Left lung (tissue), 10 donors: ENCODE measurements around the gene TLX1. TPM values are rescaled to one million over a fixed set of nuclear protein-coding genes. Genes with fewer than 3 reads are reported as not detected.

Source experiments
- ATAC-seq: fragments of 200-7000 bp; cut with Tn5 transposase; one replicate; pipeline ENCODE4 v1.9.1; 2020; ENCODE audit warnings: moderate library complexity
- DNase-seq, 4 donors: peaks; one replicate each; pipeline ENCODE4 v3.0.0-alpha.2; 2013 to 2020
- H3K27ac ChIP-seq, 2 donors: fragments of 200-600 bp; sonication (generic) in 1 of 2; one replicate each; pipeline versions ENCODE4 v1.5.0 to v1.8.0; 2020 to 2021
- H3K27me3 ChIP-seq, 2 donors: fragments of 200-600 bp; sonication (generic) in 1 of 2; one replicate each; pipeline versions ENCODE4 v1.5.0 to v1.8.0; 2020 to 2021
- H3K36me3 ChIP-seq, 2 donors: fragments of 200-600 bp; sonication (generic) in 1 of 2; one replicate each; pipeline versions ENCODE4 v1.5.0 to v1.8.0; 2020 to 2021
- H3K4me1 ChIP-seq, 2 donors: fragments of 200-600 bp; one replicate each; pipeline ENCODE4 v1.8.0; 2021
- H3K4me3 ChIP-seq, 2 donors: fragments of 200-600 bp; sonication (generic) in 1 of 2; one replicate each; pipeline versions ENCODE4 v1.5.0 to v1.8.0; 2020 to 2021; ENCODE audit warnings: mild to moderate bottlenecking in 1 of 2
- H3K9me3 ChIP-seq, 2 donors: fragments of 200-600 bp; sonication (generic) in 1 of 2; one replicate each; pipeline versions ENCODE4 v1.5.0 to v1.8.0; 2020 to 2021
- CTCF ChIP-seq, 2 donors: fragments of 200-600 bp; sonication (generic) in 1 of 2; IDR thresholded peaks; one replicate each; pipeline versions ENCODE4 v1.5.0 to v1.8.0; 2021; ENCODE audit warnings: antibody characterized with exemption in 2 of 2
- intact Hi-C, 2 donors: fragments of 100-400 bp; cut with DNase I; formaldehyde crosslinking; loops; one replicate each; pipeline versions ENCODE4 v1.11.2 to v1.14.2; 2022
- polyA plus RNA-seq, 6 donors: library from polyadenylated mRNA; unstranded; fragments of 120-200 nt; gene quantifications; one replicate each; pipeline ENCODE4 v1.2.1, GENCODE V29; 2013; ENCODE audit not compliant: insufficient read length in 6 of 6
- total RNA-seq, 2 donors: library from RNA; stranded (reverse); fragmentation: NEBNext Ultra II Directional; extraction: Animal tissue kit (Norgen Biotek cat#: 25700); gene quantifications; one replicate each; pipeline ENCODE4 v1.2.1, GENCODE V29; 2021
- donor health status: DM: no; HTN: yes; CAD: no.
- donor health status: DM: no; HTN: no; CAD: no.

Gene TLX1
- total and polyA plus RNA-seq, 8 donors = not detected

GRCh38 chr10:101144053-101144452, 13.0 kb downstream of the TLX1 start:
- H3K4me3 ChIP-seq = no peak overlapping the region
- H3K4me1 ChIP-seq = peaks cover 0 to 3% of the 10 kb centered on the region in 2 donors
- intact Hi-C loops = loop anchor here in 1 of 2 donors (5.0 kb wide), 1 partner anchor 47 kb away; no protein-coding TSS in a partner anchor
- no peak for TF ChIP-seq CTCF (IDR thresholded peaks at IDR 0.05)
- no peaks in the 10 kb centered on the region for H3K36me3 ChIP-seq
- H3K9me3 ChIP-seq = no peaks in the 10 kb centered on the region
- DNase-seq = no peak
- no peak for ATAC-seq
- no peak overlapping the region for H3K27ac ChIP-seq
- H3K27me3 ChIP-seq = peaks cover 95 to 100% of the 10 kb centered on the region in 2 donors

- Histone ChIP-seq H3K27me3 (peaks cover 87 to 100% of the 10 kb centered on the region in 2 donors), H3K9me3 (peaks cover 0 to 3% of the 10 kb centered on the region in 2 donors), H3K4me1 (peaks cover 0 to 3% of the 10 kb centered on the region in 2 donors), H3K4me3 (no peak overlapping the region), H3K27ac (no peak overlapping the region), H3K36me3 (no peaks in the 10 kb centered on the region)
- ATAC-seq (no peak), DNase-seq (no peak)
- intact Hi-C loops = no loop called here
- TF ChIP-seq CTCF (IDR thresholded peaks at IDR 0.05) = no peak
These were observed 14.0 kb downstream of the TLX1 start for GRCh38 chr10:101145145-101145544.

GRCh38 chr10:101145750-101146391, 14.8 kb downstream of the TLX1 start:
- H3K36me3 ChIP-seq = no peaks in the 10 kb centered on the region
- intact Hi-C loops = no loop called here
- no peak for ATAC-seq

GRCh38 chr10:101146392-101147251, 15.5 kb downstream of the TLX1 start:
- Histone ChIP-seq H3K4me1 (peaks cover 0 to 3% of the 10 kb centered on the region in 2 donors), H3K27ac (no peak overlapping the region), H3K4me3 (no peak overlapping the region), H3K9me3 (peaks cover 0 to 3% of the 10 kb centered on the region in 2 donors), H3K27me3 (peaks cover 74 to 100% of the 10 kb centered on the region in 2 donors), H3K36me3 (no peaks in the 10 kb centered on the region)
- intact Hi-C loops = no loop called here
- ATAC-seq = peak; percentile 18
- TF ChIP-seq CTCF (IDR thresholded peaks at IDR 0.05) = no peak
- DNase-seq = no peak

More at GRCh38 chr10:101145750-101146391, 14.8 kb downstream of the TLX1 start:
- no peak for TF ChIP-seq CTCF (IDR thresholded peaks at IDR 0.05)
- Histone ChIP-seq H3K4me3 (no peak overlapping the region), H3K9me3 (peaks cover 0 to 3% of the 10 kb centered on the region in 2 donors), H3K27me3 (peaks cover 80 to 100% of the 10 kb centered on the region in 2 donors), H3K27ac (no peak overlapping the region), H3K4me1 (peaks cover 0 to 3% of the 10 kb centered on the region in 2 donors)
- DNase-seq = no peak

GRCh38 chr10:101151395-101151794, 20.3 kb downstream of the TLX1 start:
- ATAC-seq (no peak), DNase-seq (no peak)
- peaks cover 34 to 91% of the 10 kb centered on the region in 2 donors for H3K27me3 ChIP-seq
- no peak for TF ChIP-seq CTCF (IDR thresholded peaks at IDR 0.05)
- H3K4me1 ChIP-seq = no peaks in the 10 kb centered on the region
- H3K4me3 ChIP-seq = no peak overlapping the region
- peaks cover 0 to 3% of the 10 kb centered on the region in 2 donors for H3K9me3 ChIP-seq
- H3K36me3 ChIP-seq = no peaks in the 10 kb centered on the region
- intact Hi-C loops = no loop called here
- H3K27ac ChIP-seq = no peak overlapping the region
